Sciatic nerve (tissue), 2 donors: ENCODE results near the gene DYNLL1. TPM values are rescaled to one million over a fixed set of nuclear protein-coding genes. Genes with fewer than 3 reads are reported as not detected.
"Not testable (repeated sequence)": the region's sequence is repeated elsewhere in the genome, so short reads cannot be mapped to it uniquely, and the experiment has no call there.

ENCODE experiments used
- ATAC-seq: fragments of 200-7000 bp; cut with Tn5 transposase; one replicate; pipeline ENCODE4 v1.9.1; 2020; ENCODE audit warnings: mild to moderate bottlenecking, moderate library complexity
- DNase-seq: peaks from one replicate; pipeline ENCODE4 v3.0.0-alpha.2; 2020; ENCODE audit warnings: low spot score
- intact Hi-C: fragments of 100-400 bp; cut with DNase I; formaldehyde crosslinking; loops from one replicate; pipeline ENCODE4 v1.14.2; 2022
- total RNA-seq: library from RNA; stranded (reverse); fragmentation: NEBNext Ultra II Directional; extraction: Animal tissue kit (Norgen Biotek cat#: 25700); gene quantifications from one replicate; pipeline ENCODE4 v1.2.1, GENCODE V29; 2021
- donor health status: DM: no; HTN: no; CAD: no.
- donor health status: DM: no; HTN: no; CAD: no.

The DYNLL1 gene
- 431 TPM for total RNA-seq

DNA sequence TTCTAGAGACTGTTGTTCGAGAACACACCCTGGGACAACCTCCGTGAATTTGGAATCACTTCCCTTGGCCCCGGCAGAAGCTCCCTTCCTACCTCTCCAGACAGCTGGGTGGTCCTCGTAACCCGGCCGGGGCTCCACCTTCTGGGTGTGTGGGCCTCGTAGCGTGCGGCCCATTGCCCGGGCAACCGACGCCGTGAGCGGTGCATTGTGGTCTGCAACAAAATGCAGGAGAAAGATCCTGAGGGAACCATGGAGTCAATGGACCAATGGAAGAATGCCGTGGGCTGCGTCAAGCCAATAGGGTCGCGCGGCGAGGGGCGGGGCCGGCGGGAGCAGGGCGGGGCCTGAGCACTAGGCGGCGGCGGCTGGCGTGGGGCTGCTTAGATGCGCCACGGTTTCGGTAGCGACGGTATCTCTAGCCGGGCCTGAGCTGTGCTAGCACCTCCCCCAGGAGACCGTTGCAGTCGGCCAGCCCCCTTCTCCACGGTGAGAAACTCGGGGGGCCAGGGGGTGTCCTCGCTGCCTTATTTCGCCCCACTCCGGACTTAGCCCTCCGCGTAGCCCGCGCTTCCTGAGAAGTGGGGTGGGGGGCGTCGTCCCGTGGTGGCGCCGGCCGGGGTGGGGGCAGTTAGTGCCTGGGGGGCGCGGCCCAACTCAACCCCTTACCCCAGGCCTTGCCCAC, at the start of gene DYNLL1:
Gene DYNLL1 (plus strand): TSS at position 383 of the 682 bp plus-strand sequence. CDS start 309 bp downstream, outside the sequence.
- peak; percentile 98 for DNase-seq
- intact Hi-C loops: no loop called here

DNA sequence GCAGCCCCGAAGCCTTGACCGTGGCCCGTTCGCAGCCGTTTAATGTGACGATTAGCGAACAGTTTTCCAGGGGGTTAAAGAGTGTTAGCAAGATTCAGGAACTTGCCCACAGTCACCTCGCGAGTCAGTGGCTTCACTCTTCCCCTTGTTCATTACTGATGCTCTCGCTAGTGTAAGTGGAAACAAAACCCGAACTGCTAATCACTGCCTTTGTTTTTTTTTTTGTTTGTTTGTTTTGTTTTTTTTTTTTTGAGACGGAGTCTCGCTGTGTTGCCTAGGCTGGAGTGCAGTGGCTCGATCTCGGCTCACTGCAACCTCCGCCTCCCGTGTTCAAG, 49.1 kb upstream of the DYNLL1 start:
- intact Hi-C loops, ATAC-seq, DNase-seq: not testable (repeated sequence)

More for the DNA sequence above, at the start of gene DYNLL1:
- ATAC-seq: peak; percentile 99

DNA sequence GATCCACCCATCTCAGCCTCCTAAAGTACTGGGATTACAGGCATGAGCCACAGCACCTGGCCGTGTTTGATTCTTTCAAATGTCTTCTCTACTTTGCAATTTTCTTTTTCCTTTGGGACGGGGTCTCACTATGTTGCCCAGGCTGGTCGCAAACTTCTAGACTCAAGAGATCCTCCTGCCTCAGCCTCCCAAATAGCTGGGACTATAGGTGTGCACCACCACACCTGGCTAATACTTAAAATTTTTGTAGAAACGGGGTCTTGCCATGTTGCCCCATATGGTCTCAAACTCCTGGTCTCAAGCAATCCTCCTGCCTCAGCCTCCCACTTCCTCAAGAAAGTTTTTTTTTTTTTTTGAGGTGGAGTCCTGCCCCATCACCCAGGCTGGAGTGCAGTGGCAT, 47.9 kb upstream of the DYNLL1 start:
- DNase-seq: no peak
- ATAC-seq: no peak
- intact Hi-C loops: no loop called here

DNA sequence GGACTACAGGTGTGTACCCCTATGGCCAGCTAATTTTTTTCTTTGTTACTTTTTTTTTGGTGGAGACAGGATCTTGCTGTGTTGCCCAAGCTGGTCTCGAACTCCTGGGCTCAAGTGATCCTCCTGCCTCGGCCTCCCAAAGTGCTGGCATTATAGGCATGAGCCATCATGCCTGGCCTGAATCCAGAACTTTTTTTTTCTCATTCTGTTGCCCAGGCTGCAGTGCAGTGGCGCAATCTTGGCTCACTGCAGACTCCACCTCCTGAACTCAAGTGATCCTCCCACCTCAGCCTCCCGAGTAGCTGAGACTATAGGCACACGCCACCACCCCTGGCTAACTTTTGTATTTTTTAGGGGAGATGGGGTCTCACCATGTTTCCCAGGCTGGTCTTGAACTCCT, 43.4 kb upstream of the DYNLL1 start:
- intact Hi-C loops, ATAC-seq, DNase-seq: not testable (repeated sequence)

DNA sequence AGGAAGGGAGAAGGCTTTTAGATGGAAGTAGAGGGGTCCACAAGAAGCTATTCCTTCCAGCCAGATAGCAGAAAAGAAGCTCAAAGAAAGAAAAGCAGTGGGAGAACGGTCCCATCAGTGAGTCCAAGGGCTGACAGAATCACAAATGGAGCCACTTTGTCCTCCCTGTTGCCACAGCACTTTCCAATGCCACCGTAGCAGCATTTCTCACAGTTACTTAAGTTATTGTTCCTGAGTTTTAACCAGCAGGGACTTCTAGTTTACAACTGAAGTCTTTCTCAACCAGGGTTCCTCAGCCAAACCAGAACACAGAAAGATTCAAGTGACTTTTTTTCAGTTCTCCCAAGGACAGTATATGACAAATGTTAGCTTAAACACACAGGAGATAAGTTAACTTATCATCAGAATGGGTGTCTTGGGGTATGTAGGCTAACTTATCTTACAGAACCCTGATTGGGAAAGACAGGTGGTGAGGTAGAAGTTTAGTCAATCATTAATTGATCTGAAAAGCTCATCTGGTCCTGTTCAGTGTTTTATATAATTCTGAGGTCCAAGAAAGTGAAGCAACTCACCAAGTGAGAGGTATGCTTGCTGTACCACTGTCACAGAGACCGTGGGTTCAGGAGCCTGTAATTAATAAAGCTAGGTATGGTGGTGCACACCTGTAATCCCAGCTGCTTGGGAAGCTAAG, 42.7 kb upstream of the DYNLL1 start:
- intact Hi-C loops: no loop called here
- DNase-seq (no peak), ATAC-seq (no peak)

DNA sequence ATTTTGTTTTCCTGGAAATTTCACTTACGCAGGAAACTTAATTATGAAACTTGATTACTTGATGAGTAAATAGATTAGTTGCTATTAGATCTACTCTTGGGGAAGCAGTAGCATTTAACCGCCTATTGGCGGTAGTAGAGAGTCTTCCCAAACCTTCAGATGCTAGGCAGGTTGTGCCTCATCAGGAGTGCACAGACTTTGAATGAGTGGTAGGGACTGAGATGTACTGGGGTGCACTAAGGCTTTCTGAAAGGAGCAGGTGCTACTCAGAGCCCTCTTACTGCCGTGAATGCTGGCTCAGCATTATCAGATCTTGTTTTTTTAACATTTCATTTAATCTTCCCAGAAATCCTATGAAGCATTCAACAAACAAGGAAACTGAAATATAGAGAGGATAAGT, 41.9 kb upstream of the DYNLL1 start:
- intact Hi-C loops: no loop called here
- no peak for DNase-seq

DNA sequence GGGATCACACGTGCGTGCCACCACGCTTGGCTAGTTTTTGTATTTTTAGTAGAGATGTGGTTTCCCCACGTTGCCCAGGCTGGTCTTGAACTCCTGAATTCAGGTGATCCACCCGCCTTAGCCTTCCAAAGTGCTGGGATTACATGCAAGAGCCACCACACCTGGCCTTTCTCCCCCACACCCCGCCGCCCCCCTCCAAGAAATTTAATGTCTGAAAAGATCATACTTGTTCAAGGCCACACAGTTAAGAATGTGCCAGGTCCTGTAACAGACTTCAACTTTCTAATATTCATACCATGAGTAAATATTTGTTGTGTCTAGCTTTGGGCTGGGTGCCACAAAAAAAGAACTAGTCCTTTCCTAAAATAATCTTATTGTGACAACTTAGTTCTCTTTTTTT, 40.6 kb upstream of the DYNLL1 start:
- intact Hi-C loops: no loop called here
- no peak for ATAC-seq

More for the DNA sequence above, 41.9 kb upstream of the DYNLL1 start:
- ATAC-seq: no peak

DNA sequence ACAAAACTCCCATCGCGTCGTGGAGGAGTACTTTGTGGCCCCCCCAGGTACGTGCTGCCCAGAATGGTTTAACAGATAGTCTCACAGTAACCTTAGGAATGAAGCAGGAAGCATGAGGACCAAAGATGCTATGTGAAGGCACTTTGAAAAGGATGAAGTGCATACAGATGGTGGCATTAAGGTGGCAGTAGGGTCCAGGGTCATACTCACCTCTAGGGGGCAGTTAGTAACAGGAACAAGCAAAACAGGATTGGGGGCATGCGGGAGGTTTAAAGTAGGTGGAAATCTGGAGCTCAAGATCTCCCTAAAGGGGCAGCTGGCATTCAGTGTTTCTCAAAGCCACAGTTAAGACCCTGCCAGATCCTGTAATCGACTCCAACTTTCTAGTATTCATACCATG, 38.8 kb upstream of the DYNLL1 start:
- intact Hi-C loops: no loop called here
- DNase-seq: no peak
- ATAC-seq: no peak

More for the DNA sequence above, 40.6 kb upstream of the DYNLL1 start:
- DNase-seq: no peak

DNA sequence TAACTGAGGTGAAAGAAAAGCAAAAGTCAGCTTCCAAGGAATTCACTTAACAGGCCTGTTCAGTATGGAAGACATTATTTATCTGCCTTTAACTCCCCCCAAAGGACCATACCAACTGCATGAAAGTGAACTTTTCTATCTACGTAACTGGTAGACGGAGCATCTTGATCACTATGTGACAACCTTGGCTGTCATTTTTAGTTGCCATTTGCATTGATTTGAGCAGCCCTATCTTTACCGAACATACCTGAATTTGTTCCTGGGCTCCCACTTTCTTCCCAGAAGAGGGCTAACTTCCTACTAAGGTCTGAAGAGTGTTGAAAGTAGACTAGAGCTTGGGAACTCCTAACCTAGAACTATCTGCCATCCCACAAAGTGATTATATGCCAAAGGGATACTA, 35.8 kb upstream of the DYNLL1 start:
- ATAC-seq: no peak
- intact Hi-C loops: no loop called here
- DNase-seq: no peak

DNA sequence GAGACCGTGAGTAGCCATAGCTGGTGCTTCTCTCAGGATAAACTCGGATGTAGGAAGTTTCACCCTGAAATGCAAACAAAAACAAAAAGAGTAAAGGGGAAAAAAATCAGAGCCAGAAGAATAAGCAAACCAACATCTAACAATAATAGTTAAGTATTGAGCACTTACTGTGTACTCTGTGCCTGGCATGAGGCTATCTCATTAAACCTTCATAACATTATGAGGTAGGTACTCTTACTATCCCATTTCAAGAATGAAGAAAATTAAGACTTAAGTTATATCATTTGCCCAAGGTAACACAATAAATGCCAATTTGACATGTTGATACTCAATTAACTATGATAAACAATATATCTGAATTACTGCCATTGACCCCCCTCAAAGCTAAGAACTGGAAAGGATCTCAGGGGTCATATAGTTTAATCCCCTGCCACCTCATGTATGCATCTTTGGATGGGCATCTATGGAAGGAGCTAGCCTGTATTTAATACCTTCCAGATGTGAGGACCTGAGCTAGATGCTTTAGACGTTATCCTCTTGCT, 33.7 kb upstream of the DYNLL1 start:
- no peak for ATAC-seq
- no peak for DNase-seq
- intact Hi-C loops: no loop called here

DNA sequence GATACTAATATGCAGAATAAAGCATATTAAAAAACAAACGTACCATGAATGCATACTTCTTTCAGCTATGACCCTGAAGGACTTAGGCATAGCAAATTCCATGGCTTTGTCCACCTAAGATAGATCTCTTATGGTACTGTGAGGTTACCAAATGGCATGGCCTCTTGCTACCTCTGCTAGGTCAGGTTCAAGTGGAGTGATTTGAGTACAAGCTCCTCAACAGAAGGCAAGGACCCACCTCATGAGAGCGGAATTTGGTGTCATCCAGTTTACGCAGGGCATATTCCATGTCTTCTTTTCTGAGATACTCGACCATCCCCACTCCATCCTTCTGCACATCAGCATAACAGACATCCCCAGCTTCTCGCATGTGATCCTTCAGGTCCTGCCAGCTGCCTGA, 32.2 kb upstream of the DYNLL1 start:
- ATAC-seq (no peak), DNase-seq (no peak)
- intact Hi-C loops: no loop called here

DNA sequence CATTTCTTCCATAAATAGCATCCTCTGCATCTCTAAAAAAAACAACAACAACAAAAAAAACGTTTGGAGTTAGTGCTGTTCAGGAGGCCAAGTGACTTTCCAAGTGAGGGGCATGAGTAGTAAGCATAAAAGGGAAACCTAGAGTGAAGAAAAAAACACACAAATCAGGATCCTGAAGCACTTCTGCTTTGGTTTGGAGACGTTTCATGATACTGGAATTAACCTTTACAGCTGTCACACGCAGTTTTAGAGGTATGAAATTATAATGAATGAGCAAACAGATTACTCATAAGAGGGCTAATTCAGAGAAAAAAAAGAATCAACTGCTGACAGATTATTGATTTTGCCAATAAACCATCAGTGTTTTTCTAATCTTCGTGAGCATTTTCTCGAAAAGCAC, 30.2 kb upstream of the DYNLL1 start:
- no peak for ATAC-seq
- DNase-seq: no peak
- intact Hi-C loops: no loop called here

DNA sequence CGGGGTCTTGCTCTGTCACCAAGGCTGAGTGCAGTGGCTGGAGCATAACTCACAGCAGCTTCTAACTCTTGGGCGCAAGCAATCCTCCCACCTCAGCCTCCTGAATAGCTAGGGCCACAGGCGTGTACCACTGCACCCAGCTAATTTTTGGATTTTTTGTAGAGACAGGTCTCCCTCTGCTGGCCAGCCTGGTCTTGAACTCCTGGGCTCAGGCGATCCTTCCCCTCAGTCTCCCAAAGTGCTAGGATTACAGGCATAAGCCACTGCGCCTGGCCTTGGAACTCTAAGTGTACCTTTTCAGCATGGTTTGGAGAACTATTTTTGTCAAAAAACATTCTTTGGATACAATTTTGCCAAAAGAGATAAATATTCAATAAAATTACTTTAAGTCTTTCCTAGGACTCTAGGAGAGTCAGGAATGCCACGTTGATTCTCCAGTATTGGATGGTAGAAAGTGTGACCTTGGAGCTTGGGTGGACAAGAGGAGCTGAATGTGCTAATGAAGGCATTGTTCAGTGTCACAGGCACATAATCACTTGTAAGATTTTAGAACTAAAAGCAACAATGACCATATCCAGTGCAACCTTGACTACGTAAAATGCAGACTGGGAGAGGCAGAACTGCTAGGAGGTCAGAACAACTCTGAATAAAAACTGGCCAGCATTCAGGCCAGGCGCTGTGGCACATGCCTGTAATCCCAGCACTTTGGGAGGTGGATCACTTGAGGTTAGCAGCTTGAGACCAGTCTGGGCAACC, 29.2 kb upstream of the DYNLL1 start:
- ATAC-seq (no peak), DNase-seq (no peak)
- intact Hi-C loops: no loop called here

DNA sequence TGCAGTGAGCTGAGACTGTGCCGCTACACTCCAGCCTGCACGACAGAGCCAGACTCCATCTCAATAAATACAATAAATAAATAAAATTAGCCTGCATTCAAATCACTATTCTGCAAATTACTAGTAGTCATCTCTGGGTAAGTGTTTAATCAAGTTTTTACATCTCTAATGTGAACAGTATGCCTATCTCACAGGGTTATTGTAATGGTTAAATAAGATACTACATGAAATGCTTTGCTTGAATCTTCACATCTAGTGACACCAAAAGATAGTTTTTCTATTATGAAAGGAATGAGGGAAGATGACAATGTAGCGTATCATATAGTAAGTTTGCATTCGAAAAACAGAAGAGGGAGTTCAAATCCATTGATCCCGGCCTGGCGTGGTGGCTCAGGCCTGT, 28.5 kb upstream of the DYNLL1 start:
- DNase-seq (no peak), ATAC-seq (no peak)
- intact Hi-C loops: no loop called here

DNA sequence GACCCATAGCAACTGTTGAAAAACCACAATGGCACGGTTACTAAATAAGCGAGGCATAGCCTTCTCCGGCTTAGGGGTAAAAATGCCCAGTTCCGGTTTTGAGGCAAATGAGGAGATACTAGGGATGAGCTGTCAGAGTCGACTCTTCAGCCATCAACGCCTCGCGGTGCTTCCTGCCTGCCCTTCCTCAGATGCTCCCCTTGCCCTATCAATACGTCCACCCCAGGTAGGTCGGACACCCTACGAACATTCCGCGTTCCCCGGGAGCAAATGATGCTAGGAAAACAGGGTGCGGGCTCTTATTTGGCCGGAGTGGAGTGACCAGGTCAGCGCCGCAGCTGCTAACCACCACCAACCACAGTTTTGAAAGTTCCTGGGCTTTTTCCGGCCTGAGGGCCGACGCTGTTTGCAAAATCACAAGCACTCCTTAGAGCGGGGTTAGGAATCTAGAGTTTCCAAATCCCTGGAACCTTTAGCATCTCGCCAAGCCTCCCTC, 27.5 kb upstream of the DYNLL1 start:
- ATAC-seq (peak; percentile 37), DNase-seq (peak; percentile 62)
- intact Hi-C loops: no loop called here

DNA sequence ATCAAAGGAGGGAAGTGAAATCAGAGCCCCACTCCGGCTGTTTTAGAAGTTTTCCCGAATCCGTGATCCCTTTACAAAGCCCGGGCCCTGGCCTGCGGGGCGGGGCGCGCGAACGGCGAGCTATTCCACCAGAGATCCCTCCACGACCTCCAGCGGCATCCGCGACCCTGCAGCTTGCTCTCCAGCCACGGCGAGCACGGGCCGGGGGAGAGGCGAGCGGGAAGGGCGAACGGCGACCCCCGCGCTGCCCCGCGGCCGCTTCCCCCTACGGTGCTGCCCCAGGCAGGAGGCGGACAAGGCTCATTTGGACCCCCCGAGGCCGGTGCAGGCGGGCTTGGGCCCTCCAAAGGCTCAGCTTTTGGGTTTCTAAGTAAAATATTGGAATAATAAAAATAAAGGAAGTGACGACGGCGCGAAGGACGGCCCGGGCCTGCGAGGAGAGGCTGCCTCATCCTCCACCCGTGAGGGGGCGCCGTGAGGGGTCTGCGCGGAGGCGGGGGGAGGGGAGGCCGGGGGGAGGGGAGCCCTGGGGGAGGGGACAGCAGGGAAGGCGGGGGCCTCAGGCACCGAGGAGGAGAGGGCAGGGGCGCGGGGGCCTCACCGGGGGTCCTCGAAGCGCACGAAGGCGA, 27.0 kb upstream of the DYNLL1 start:
- DNase-seq: peak; percentile 68
- intact Hi-C loops: no loop called here

DNA sequence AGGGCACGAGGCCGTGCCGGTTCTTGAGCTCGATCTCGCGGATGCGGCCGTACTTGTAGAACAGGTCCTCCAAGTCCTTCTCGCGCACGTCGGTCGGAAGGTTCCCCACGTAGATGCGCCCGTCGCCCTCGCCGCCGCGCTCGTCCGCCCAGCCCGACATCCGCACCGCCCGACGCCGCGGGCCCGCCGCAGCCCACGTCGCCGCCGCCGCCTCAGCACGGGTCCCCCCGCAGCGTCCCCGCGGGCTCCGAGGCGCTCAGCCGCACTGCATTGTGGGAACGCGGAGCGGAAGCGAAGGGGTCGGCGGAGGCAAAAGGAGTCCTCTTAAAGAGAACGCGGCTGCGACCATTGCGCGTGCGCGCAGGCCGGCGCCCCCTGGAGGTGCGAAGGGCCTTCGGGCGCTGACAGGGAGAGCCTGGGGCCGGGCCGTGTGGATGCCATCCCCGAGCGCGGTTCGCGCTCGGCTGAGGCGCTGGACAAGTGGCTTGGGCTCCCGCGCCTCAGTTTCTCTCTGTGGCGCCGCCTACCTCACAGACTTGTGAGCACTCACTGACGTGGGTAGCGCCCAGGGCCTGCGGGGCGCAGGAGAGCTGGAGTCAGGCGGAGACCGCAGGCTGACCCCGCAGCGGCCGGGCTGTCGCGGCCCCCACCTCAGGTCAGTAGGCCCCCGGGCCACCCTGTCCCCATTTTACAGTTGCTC, 26.3 kb upstream of the DYNLL1 start, which contains the start of gene SRSF9:
Gene SRSF9 (minus strand): TSS at position 299 of the 700 bp plus-strand sequence. CDS start 139 bp downstream, at position 160.
- ATAC-seq (peak; percentile 98), DNase-seq (peak; percentile 97)
- intact Hi-C loops: no loop called here

More for the DNA sequence above, 27.0 kb upstream of the DYNLL1 start:
- peak; percentile 46 for ATAC-seq

DNA sequence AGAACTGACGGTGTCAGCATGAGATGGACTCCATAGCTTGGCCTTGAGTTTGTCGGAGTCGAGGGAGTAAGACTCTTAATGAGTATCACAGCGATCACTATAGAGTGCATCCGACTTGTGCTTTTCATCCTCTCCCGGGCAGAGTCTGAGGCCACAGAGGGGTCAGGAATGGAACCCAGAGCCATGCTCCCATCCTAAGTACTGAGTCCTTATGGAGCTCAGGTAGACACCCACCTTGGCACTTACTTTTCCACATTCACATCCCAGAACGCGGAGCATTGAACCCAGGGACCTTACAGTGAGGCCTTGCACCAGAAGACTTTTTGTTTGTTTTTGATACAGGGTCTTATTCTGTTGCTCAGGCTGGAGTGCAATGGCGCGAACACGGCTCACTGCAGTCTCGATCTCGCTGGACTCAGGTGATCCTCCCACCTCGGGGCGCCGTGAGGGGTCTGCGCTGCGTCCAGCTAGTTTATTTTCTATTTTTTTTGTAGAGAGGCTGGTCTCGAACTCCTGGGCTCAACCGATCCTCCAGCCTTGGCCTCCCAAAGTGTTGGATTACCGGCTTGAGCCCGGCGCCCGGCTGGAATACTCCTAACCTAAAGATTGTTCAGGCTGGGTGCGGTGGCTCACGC, 25.6 kb upstream of the DYNLL1 start:
- DNase-seq (no peak), ATAC-seq (peak; percentile 54)
- intact Hi-C loops: no loop called here
